Measurements from ENCODE around the gene FGF18. TPM values are rescaled to one million over a fixed set of nuclear protein-coding genes. Genes with fewer than 3 reads are reported as not detected.

Gene FGF18
- total and polyA plus RNA-seq, 10 of the 15 experiments (the other 5 are each of a cell fraction or from before 2014, with no cell fraction given) = 0.03 to 0.10 (median 0.06) TPM; not detected in 5

GRCh38 chr5:171418316-171418981, 998 bp upstream of the FGF18 start (continued):
- TF ChIP-seq TCF3 (IDR thresholded peaks at IDR 0.05; ENCODE audit: borderline replicate concordance, insufficient read depth, low read depth, low read length) (0 out of 2 replicates have a peak, but pooled peaks have one; percentile 25), EGR1 (IDR thresholded peaks at IDR 0.05; ENCODE audit: borderline replicate concordance in 1 of 2, low read depth in 2 of 2, low read length in 2 of 2) (0 out of 3 replicates have a peak, but pooled peaks of 1 of the 2 experiments have one; percentile 19), CREB1 (IDR thresholded peaks at IDR 0.05; ENCODE audit: low read depth) (peak; percentile 56), BHLHE40 (IDR thresholded peaks at IDR 0.05; ENCODE audit: borderline replicate concordance in 1 of 2, low read depth in 2 of 2, low read length in 1 of 2) (peak in 1 of 2 experiments; percentile 23; a peak in 1 of 4 replicates), LARP7 (IDR thresholded peaks at IDR 0.05) (peak; percentile 28; the same call in 1 of the 2 replicates)

DNA sequence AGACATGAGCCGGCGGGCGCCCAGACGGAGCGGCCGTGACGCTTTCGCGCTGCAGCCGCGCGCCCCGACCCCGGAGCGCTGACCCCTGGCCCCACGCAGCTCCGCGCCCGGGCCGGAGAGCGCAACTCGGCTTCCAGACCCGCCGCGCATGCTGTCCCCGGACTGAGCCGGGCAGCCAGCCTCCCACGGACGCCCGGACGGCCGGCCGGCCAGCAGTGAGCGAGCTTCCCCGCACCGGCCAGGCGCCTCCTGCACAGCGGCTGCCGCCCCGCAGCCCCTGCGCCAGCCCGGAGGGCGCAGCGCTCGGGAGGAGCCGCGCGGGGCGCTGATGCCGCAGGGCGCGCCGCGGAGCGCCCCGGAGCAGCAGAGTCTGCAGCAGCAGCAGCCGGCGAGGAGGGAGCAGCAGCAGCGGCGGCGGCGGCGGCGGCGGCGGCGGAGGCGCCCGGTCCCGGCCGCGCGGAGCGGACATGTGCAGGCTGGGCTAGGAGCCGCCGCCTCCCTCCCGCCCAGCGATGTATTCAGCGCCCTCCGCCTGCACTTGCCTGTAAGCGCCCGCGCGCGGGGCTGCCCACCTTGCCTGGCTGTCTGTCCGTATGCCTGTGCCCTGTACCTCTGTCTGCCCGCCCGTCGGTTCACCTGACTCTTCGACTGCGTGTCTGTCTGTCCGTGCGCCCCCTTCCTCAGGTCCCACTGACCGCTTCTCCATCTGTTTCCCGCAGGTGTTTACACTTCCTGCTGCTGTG, 412 bp downstream of the FGF18 start:
- ChIA-PET POLR2A (no interaction called here), CTCF (interaction anchor here (1.2 to 2.3 kb wide), 7 partner anchors 11 to 639 kb away, joined by 3 to 10 read pairs (median 6); no protein-coding TSS in a partner anchor)
- intact Hi-C loops (cut with micrococcal nuclease; ENCODE audit: unreplicated experiment) = loop anchor here (5.0 to 10.0 kb wide), 3 partner anchors 185 to 585 kb away; partner anchors contain the start of gene FBXW11

More for the DNA sequence above, 412 bp downstream of the FGF18 start:
- no peak overlapping the region for H2AFZ ChIP-seq (ENCODE audit: control insufficient read depth, low read depth, low read length)
- peaks cover 7% of the 10 kb centered on the region for H3K4me1 ChIP-seq (ENCODE audit: control insufficient read depth, insufficient read depth, low read length)
- TF ChIP-seq IKZF2 (IDR thresholded peaks at IDR 0.05) (no peak), SUZ12 (IDR thresholded peaks at IDR 0.05; ENCODE audit: unreplicated experiment) (peak; percentile 22), DPF2 (IDR thresholded peaks at IDR 0.05) (0 out of 2 replicates have a peak, but pooled peaks have one; percentile 32), IKZF1 (conservative IDR thresholded peaks at IDR 0.05) (peak; percentile 51; the same call in 1 of the 2 replicates), NR2F1 (conservative IDR thresholded peaks at IDR 0.05) (peak; percentile 48; the same call in 1 of the 2 replicates)
- no peaks in the 10 kb centered on the region for H4K20me1 ChIP-seq (ENCODE audit: control insufficient read depth, insufficient read depth)
- no TSS peak for BruUV-seq (replicated peaks)
- peak overlapping the region; percentile 55; the same call in 1 of the 2 replicates for H3K4me3 ChIP-seq
- SMC1A ChIA-PET (ENCODE audit: uncharacterized antibody, unreplicated experiment) = interaction anchor here (0.9 to 1.9 kb wide), 4 partner anchors 479 to 587 kb away, joined by 3 to 11 read pairs (median 4); partner anchors contain the start of gene FBXW11
- in situ Hi-C loops (cut with MboI) = loop anchor here (5.0 to 25.0 kb wide), 3 partner anchors 487 to 867 kb away; partner anchors contain the start of gene UBTD2
- H3K9ac ChIP-seq (ENCODE audit: control insufficient read depth, insufficient read depth, low read length) = no peak overlapping the region
- DNase-seq (ENCODE audit: low read depth, low spot score) = no peak
- peaks cover 4 to 5% of the 10 kb centered on the region in 2 experiments; a peak in 3 of 4 replicates for H3K27me3 ChIP-seq (replicated peaks in 1 of 2; ENCODE audit: control insufficient read depth in 2 of 2, insufficient read depth in 2 of 2, low read length in 1 of 2)
- H3K4me2 ChIP-seq (ENCODE audit: control insufficient read depth, insufficient read depth) = peak overlapping the region; percentile 75
- peak; percentile 19 for ATAC-seq
- no peaks in the 10 kb centered on the region; a peak in 1 of 4 replicates for H3K36me3 ChIP-seq (ENCODE audit: control insufficient read depth in 2 of 2, insufficient read depth in 2 of 2, low read length in 1 of 2)
- no peaks in the 10 kb centered on the region for H3K79me2 ChIP-seq (ENCODE audit: control insufficient read depth, insufficient read depth, low read length)
- no peak for FAIRE-seq
- H3K27ac ChIP-seq (ENCODE audit: control insufficient read depth, insufficient read depth) = no peak overlapping the region
- RAD21 ChIA-PET (ENCODE audit: unreplicated experiment) = interaction anchor here (0.6 to 2.1 kb wide), 6 partner anchors 64 to 492 kb away, joined by 3 to 17 read pairs (median 3); no protein-coding TSS in a partner anchor
- H3K9me3 ChIP-seq (replicated peaks; ENCODE audit: control insufficient read depth, insufficient read depth, low read length) = no peaks in the 10 kb centered on the region
- 6% methylated on average over 37 of the region's 95 CpGs for WGBS (ENCODE audit: insufficient coverage, insufficient replicate concordance, low lambda C conversion rate, missing lambda C conversion rate)
